NCI-H2081 treated with DMSO at 0.1 percent for 48 hours (cell line): ENCODE measurements around the gene OR3A2.
"Not testable (repeated sequence)": the region's sequence is repeated elsewhere in the genome, so short reads cannot be mapped to it uniquely, and the experiment has no call there.

Experiments
- DNase-seq: peaks from one replicate; lab custom pipeline; 2025; lab: John Stamatoyannopoulos, UW

OR3A2 gene

DNA sequence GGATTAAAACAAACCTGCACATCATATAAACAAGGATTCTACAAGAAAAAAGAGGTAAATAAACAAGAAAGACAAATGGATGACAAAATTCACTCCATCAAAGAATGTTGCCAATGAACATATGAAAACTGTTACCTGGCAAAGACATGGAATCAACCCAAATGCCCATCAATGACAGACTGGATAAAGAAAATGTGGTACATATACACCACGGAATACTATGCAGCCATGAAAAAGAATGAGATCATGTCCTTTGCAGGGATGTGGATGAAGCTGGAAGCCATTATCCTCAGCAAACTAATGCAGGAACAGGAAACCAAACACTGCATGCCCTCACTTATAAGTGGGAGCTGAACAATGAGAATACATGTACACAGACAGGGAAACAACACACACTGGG, 92.6 kb downstream of the OR3A2 start:
- DNase-seq, result not testable (repeated sequence)

DNA sequence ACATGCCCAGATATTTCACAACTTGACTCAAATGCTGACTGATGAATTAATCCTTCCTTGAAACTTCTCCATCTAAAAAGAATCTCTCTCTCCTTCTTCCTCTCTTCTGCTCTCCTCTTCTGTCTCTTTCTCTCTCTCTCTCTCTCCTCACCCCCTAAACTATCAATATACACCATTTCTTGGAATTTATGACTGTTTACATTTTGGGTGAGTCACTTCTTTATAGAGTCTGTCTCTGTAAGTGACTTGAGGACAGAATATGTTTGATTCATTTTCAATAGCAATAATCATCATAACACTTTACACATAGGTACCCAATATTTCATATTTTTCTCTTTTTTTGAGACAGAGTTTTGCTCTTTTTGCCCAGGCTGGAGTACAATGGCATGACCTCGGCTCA, 103.2 kb downstream of the OR3A2 start:
- DNase-seq, result no peak

DNA sequence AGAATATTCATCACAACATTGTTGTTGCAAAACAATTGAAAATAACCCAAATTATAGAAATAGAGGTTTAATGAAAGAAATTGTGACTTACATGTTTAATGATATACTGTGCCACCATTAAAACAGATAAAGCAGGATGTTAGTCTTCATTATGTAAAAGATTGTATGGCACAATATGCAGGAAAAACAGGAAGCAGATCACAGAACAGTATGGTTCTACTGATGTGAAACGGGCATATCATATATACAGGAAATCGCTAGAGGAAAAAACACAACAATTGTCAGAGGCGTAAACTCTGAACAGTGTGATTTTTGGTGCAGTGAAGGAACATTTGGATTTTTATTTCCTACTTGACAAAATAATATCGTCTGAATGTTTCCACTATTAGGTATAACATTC, 110.0 kb downstream of the OR3A2 start:
- DNase-seq, result no peak

DNA sequence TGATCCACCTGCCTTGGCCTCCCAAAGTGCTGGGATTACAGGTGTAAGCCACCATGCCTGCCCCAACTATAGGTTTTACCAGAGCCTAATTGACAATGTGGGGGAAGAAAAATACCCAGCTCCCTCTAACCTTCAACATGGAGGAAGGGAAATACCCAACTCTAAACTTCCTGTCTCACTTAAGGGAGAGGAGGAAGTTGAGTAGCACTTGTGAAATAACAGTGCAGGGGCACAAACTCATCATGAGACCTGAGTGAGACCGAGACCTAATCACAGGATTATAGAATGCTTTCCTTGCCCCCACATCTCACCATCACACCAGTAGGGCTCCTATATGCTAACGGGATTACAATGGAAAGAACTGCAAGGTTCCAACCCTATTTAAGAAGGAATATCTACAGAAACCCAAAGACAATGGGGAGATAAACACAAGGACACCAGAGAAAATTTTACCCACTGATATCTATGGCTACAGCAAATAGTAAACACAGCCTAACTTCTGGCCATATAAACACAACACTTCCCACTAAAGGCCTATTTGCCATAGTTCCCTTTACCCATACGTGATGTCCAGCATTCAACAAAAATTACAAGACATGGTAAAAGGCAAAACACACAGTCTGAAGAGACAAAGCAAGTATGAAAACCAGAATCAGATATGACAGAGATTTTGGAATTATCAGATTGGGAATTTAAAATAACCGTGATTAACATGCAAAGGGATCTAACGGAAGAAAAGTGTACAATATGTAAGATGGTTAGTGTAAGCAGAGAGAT, 114.8 kb downstream of the OR3A2 start:
- no peak for DNase-seq

DNA sequence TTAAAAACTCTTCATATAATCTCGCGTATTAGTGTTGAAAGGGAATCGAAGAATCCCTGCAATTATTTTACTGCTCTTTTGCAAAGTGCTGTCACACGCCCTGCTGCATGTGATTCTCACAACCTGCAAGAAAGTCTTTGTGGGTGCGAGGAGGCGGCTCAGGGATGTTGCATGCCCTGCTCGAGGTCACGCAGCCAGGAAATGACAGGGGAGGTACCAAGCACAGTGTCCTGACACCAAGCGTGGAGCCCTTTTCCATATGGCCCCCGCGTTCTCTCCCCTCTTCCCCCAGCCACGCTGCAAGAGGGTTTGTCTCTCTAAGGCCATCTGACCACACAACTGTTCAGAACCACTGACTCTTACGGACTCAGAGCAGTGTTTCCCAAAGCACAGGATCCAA, 125.5 kb downstream of the OR3A2 start:
- DNase-seq, result no peak

DNA sequence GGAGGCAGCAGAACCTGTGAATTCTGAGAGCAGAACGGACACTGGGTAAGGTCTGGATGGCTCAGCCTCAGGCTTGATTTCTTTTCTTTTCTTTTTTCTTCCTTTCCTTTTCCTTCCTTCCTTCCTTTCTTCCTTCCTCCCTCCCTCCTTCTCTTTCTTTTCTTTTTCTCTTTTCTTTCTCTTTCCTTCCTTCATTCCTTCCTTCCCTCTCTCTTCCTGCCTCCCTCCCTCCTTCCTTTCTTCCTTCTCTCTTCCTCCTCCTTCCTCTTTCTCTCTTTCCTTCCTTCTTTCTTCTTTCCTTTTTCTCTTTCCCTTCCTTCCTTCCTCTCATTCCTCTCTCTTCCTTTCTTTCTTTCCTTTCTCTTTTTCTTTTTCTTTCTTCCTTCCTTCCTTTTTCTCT, 125.9 kb downstream of the OR3A2 start:
- no peak for DNase-seq

DNA sequence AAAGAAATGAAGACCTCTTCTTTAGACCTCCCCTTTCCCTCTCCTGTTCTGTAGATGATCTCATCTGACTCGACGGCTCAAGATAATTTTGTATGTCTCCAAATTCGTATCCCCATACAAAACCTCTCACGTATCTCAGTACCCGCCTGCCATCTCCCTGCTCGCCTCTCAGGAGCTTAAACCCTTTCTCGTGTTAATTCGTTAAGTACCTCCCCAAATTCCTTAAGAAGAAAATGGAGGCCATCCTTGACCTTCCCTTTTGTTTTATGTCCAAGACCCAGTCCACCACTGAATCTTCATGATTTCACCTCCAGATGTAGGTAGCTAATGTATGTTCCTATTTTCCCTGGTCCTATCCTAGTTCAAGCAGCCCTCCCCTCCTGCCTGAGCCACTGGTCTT, 129.5 kb downstream of the OR3A2 start:
- no peak for DNase-seq

DNA sequence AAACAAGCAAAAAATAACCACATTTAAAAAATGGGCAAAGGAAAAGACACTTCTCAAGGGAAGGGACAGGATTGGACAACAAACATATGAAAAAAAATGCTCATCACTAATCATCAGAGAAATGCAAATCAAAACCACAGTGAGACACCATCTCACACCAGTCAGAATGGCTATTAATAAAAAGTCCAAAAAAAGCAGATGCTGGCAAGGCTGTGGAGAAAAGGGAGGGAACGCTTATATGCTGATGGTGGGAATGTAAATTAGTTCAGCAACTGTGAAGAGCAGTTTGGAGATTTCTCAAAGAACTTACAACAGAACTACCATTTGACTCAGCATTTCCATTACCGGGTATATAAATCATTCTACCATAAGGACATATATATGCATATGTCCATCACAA, 137.1 kb downstream of the OR3A2 start:
- not testable (repeated sequence) for DNase-seq

DNA sequence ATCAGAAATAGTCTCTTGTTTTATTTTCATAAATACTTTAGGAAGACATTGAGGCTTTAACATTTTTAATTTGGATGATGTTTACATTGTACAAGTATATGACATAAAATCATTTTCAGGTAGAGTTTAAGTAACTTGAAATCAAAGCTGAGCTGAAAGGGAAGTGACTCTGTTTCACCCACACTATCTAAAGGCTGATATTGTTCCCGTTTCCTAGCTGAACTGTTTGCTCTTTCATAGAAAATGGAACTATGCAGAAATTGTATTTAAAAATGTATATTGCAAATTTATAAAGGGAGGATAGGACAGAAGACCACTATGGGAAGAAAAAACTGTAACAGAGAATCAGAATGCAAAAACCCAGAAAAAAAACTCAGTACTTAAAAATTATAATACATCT, 141.3 kb downstream of the OR3A2 start:
- not testable (repeated sequence) for DNase-seq

DNA sequence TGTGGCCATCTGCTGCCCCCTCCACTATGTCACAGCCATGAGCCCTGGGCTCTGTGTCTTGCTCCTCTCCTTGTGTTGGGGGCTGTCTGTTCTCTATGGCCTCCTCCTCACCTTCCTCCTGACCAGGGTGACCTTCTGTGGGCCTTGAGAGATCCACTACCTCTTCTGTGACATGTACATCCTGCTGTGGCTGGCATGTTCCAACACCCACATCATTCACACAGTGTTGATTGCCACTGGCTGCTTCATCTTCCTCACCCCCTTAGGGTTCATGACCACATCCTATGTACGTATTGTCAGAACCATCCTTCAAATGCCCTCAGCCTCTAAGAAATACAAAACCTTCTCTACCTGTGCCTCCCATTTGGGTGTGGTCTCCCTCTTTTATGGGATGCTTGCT, 145.1 kb downstream of the OR3A2 start:
- not testable (repeated sequence) for DNase-seq

DNA sequence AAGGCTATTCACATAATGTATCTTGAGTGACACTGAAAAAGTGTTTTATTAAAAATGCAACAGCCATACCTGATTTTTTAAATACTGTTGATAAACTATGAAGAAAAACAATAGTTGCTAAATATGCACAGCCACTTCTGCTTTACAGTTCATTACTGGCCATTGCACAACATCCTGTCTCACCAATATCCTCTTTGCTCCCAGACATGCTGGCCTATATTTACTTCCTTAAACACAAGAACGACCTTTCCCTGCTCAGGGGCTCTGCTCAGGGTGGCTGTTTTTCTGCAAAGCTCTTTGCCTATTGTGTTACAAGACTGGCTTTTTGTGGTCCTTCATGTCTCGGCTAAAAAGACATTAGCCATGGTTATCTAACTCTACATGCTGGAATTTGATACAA, 147.4 kb downstream of the OR3A2 start:
- DNase-seq, result not testable (repeated sequence)

DNA sequence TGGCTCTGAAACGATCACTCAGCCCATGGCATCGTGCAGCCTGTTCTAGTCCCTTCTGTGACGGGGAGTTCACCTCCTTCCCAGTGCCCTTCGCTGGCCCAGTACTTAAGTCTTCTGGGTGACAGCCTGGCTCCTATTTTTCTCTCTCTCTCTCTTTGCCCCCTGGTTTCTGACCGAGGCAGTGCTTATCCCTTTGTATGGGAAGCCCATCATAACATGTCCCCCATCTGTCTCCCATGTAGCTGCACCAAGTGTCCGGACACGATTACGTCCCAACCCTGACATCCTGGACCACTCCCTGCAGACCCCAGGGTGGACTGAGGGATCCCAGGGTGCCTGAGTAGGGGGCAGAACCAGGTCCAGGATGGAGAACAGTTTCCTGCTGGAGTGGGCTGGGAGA, 153.8 kb downstream of the OR3A2 start:
- DNase-seq, result not testable (repeated sequence)
